K562 (cell line): ENCODE results near the gene KPNB1. TPM values are rescaled to one million over a fixed set of nuclear protein-coding genes. Genes with fewer than 3 reads are reported as not detected.

Experiments
- CTCF ChIP-seq, 3 experiments: IDR thresholded peaks in 2 of 3; conservative IDR thresholded peaks in 1 of 3; 2 replicates each; pipeline ENCODE4 v1.5.1; 2011 to 2012; ENCODE audit warnings: low read length in 3 of 3, mild to moderate bottlenecking in 3 of 3, control low read depth in 2 of 3, improper control_type of control experiment in 1 of 3, inconsistent platforms in 1 of 3, low read depth in 1 of 3, mixed read lengths in 1 of 3, moderate library complexity in 1 of 3; ENCODE audit not compliant: insufficient read depth in 2 of 3
- ERF ChIP-seq: fragments of 450-650 bp; formaldehyde crosslinking; IDR thresholded peaks from 2 replicates; pipeline ENCODE4 v1.4.0; 2020; ENCODE audit warnings: mild to moderate bottlenecking, mixed read lengths
- HOMEZ ChIP-seq: fragments of 250-450 bp; sonication (Bioruptor Pico); IDR thresholded peaks from 2 replicates; pipeline ENCODE4 v1.4.0; 2020; ENCODE audit warnings: mild to moderate bottlenecking, moderate library complexity
- MYC ChIP-seq, 2 experiments: fragments of 250-450 bp in 1 of 2; sonication (Bioruptor Pico) in 1 of 2; IDR thresholded peaks; 2 replicates each; pipeline versions ENCODE4 v1.5.1 to v1.6.1; 2012 to 2021; ENCODE audit warnings: low read depth in 2 of 2, borderline replicate concordance in 1 of 2, improper control_type of control experiment in 1 of 2, low read length in 1 of 2, mild to moderate bottlenecking in 1 of 2, moderate library complexity in 1 of 2
- NCOA6 ChIP-seq: fragments of 450-650 bp; IDR thresholded peaks from 2 replicates; pipeline ENCODE4 v1.6.1; 2017; ENCODE audit warnings: mild to moderate bottlenecking
- NELFE ChIP-seq: IDR thresholded peaks from 2 replicates; pipeline ENCODE4 v1.6.1; 2011; ENCODE audit warnings: mild to moderate bottlenecking; ENCODE audit not compliant: insufficient read depth, insufficient read length
- PHB2 ChIP-seq: fragments of 450-650 bp; IDR thresholded peaks from 2 replicates; pipeline ENCODE4 v1.6.1; 2017; ENCODE audit warnings: low read depth
- PRPF4 ChIP-seq: fragments of 200-400 bp; formaldehyde crosslinking; IDR thresholded peaks from one replicate; pipeline ENCODE4 v1.6.1; 2017; ENCODE audit warnings: low read length, low read depth, mild to moderate bottlenecking; ENCODE audit not compliant: insufficient read depth, poor library complexity, severe bottlenecking
- TBL1XR1 ChIP-seq, 2 experiments: IDR thresholded peaks; 2 replicates each; pipeline ENCODE4 v1.6.1; 2012; ENCODE audit warnings: improper control_type of control experiment in 2 of 2, low read length in 2 of 2, mild to moderate bottlenecking in 1 of 2
- TCFL5 ChIP-seq: fragments of 250-450 bp; sonication (Bioruptor Pico); conservative IDR thresholded peaks from 2 replicates; pipeline ENCODE4 v1.6.1; 2021; ENCODE audit warnings: mild to moderate bottlenecking, moderate library complexity, matching md5 sums
- ZBED1 ChIP-seq: IDR thresholded peaks from 2 replicates; pipeline ENCODE4 v1.6.1; 2014
- ZBTB34 ChIP-seq: fragments of 250-450 bp; sonication (Bioruptor Pico); IDR thresholded peaks from 2 replicates; pipeline ENCODE4 v1.8.0; 2021; ENCODE audit warnings: mild to moderate bottlenecking, moderate library complexity
- ZBTB43 ChIP-seq: sonication (generic); formaldehyde crosslinking; IDR thresholded peaks from 2 replicates; pipeline ENCODE4 v1.8.0; 2023; ENCODE audit warnings: mild to moderate bottlenecking, missing genetic modification reagents
- ZC3H11A ChIP-seq: IDR thresholded peaks from 2 replicates; pipeline ENCODE4 v1.6.1; 2012; ENCODE audit warnings: low read depth, low read length, improper control_type of control experiment
- ZFX ChIP-seq: sonication (generic); formaldehyde crosslinking; IDR thresholded peaks from 2 replicates; pipeline ENCODE4 v1.8.0; 2022; ENCODE audit warnings: mild to moderate bottlenecking, missing genetic modification reagents, moderate library complexity
- ZKSCAN3 ChIP-seq: fragments of 250-450 bp; sonication (Bioruptor Pico); IDR thresholded peaks from 2 replicates; pipeline ENCODE4 v1.4.0; 2020
- ZNF24 ChIP-seq: fragments of 450-650 bp; IDR thresholded peaks from 2 replicates; pipeline ENCODE4 v1.6.1; 2016
- ZNF431 ChIP-seq: sonication (generic); formaldehyde crosslinking; IDR thresholded peaks from 2 replicates; pipeline ENCODE4 v1.8.0; 2022; ENCODE audit warnings: mild to moderate bottlenecking, missing genetic modification reagents
- ZNF707 ChIP-seq: fragments of 250-450 bp; sonication (Bioruptor Pico); conservative IDR thresholded peaks from 2 replicates; pipeline ENCODE4 v1.8.0; 2022; ENCODE audit warnings: inconsistent platforms, mild to moderate bottlenecking, moderate library complexity
- polyA plus RNA-seq, 8 experiments: library from polyadenylated mRNA; depleted of rRNA in 4 of 8; stranded (reverse) in 5 of 8; unstranded in 3 of 8; fragments of >200 nt; fragmentation: Nextera tagmentation in 2 of 8; fragmentation: Illumina TruSeq in 1 of 8; extraction: Ambion mirVana in 2 of 8; extraction: Trizol in 1 of 8; gene quantifications; 2 replicates each; pipeline versions ENCODE4 v1.2.1 to v1.2.3, GENCODE V29; 2011 to 2014; ENCODE audit warnings: inconsistent platforms in 1 of 8, missing spikeins in 1 of 8
- total RNA-seq, 7 experiments: library from RNA; depleted of rRNA in 6 of 7; stranded (reverse); fragments of >200 nt in 6 of 7; fragmentation: Illumina TruSeq in 2 of 7; extraction: Trizol in 2 of 7; gene quantifications; 2 replicates each; pipeline versions ENCODE4 v1.2.1 to v1.2.3, GENCODE V29; 2011 to 2021; ENCODE audit warnings: low replicate concordance in 1 of 7
- TF ChIP-seq, protein P1 (sequence below): IDR thresholded peaks from 2 replicates; pipeline ENCODE4 v1.6.1; 2014; ENCODE audit warnings: antibody characterized with exemption

Gene KPNB1
- total and polyA plus RNA-seq, 9 of the 15 experiments (the other 6 are each of a cell fraction or from before 2014, with no cell fraction given): 154 to 622 (median 354) TPM

DNA sequence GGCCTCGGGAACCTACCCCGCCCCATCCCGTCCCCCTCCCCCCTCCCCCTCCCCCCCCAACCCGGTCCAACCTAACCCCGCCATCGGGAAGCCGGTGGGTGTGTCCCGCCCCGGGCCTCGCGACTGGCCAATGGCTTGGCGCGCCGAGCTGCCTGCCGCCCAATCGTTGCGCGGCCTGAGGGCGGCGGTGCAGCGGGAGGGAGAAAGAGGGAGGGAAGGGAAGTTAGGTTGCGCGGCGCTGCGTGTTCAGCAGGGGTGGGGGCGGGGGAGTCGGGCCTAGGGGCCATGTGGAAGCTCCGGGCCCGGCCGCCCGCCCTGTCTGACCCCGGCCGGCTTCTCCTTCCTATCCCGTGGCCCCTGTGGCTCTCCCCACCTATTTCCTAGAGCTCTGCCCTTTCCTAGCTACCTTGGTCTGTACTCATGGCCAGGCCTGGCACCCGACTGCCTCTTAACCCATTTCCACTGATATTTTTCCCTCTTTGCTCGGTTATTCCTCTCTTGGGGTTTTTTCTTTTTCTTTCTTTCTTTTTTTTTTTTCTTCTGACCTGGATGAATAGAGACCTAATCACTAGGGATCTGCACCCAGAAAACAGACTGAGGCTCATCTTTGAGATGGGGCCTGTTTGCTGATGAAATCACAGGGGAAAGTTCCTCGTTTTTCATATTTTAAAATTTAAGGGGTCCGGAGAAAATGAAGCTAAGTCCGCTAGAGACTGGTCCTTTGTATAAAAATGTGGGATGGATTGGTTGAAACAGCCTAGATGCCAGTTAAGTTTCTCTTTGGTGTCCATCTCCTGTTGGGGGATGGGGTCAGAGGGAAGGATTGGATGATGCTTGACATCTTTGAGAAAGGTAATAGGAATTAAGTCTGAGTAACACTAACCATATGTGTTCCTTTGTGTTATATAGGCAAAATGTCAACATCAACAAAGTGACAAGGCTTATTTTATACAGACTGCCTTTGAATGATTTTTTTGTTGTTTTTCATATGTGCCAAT lies 1.1 kb downstream of the KPNB1 start (continued):
- TF ChIP-seq ZNF431 (CRISPR knock-in tag) (no peak), MYC (IDR thresholded peaks at IDR 0.05; ENCODE audit: low read depth, low read length) (peak; percentile 98), MYC (CRISPR knock-in tag; IDR thresholded peaks at IDR 0.05; ENCODE audit: borderline replicate concordance, low read depth) (peak; percentile 90; the same call in 1 of the 2 replicates), NELFE (no peak), TBL1XR1 (IDR thresholded peaks at IDR 0.05; ENCODE audit: low read length in 2 of 2) (peak in 1 of 2 experiments; percentile 10; a peak in 1 of 4 replicates), ZBTB34 (CRISPR knock-in tag) (no peak), CTCF (IDR thresholded peaks at IDR 0.05 in 2 of 3, conservative IDR thresholded peaks at IDR 0.05 in 1 of 3; ENCODE audit: insufficient read depth in 2 of 3, low read depth in 1 of 3, low read length in 3 of 3) (no peak), ZKSCAN3 (CRISPR knock-in tag) (no peak), ZFX (CRISPR knock-in tag) (peak; percentile 69), ZBED1 (no peak), ZBTB43 (CRISPR knock-in tag) (no peak), ZNF707 (CRISPR knock-in tag) (no peak), TCFL5 (CRISPR knock-in tag) (no peak), ZC3H11A (no peak), PHB2 (no peak), NCOA6 (no peak), HOMEZ (no peak), ERF (CRISPR knock-in tag) (no peak), ZNF24 (no peak), PRPF4 (peak; percentile 79)
- TF ChIP-seq, protein P1, sequence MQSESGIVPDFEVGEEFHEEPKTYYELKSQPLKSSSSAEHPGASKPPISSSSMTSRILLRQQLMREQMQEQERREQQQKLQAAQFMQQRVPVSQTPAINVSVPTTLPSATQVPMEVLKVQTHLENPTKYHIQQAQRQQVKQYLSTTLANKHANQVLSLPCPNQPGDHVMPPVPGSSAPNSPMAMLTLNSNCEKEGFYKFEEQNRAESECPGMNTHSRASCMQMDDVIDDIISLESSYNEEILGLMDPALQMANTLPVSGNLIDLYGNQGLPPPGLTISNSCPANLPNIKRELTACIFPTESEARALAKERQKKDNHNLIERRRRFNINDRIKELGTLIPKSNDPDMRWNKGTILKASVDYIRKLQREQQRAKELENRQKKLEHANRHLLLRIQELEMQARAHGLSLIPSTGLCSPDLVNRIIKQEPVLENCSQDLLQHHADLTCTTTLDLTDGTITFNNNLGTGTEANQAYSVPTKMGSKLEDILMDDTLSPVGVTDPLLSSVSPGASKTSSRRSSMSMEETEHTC: no peak
